Measurements from ENCODE around the gene HSD17B10. TPM values are rescaled to one million over a fixed set of nuclear protein-coding genes. Genes with fewer than 3 reads are reported as not detected.
"Not testable (repeated sequence)": the region's sequence is repeated elsewhere in the genome, so short reads cannot be mapped to it uniquely, and the experiment has no call there.

HSD17B10 gene
- total RNA-seq, result 100 to 1,000 TPM in 1 of 2 donors, 10 to 100 TPM in 1; 52.3 to 149 TPM

GRCh38 chrX:53433651-53434639, at the start of gene HSD17B10:
Gene HSD17B10 (minus strand): TSS chrX:53434370. CDS start chrX:53434345, 25 bp downstream.
- Mint-ChIP-seq H3K27me3 (no peaks in the 10 kb centered on the region), H3K4me3 (peak within 1 kb of the TSS; percentile 92), H3K36me3 (ENCODE audit: low read depth) (peaks cover 37% of the 10 kb centered on the region), H3K27ac (peak within 1 kb of the TSS; percentile 90), H3K4me1 (peaks cover 10% of the 10 kb centered on the region), H3K9me3 (no peaks in the 10 kb centered on the region)
- peak; percentile 99 for ATAC-seq (replicated peaks)

GRCh38 chrX:53483416-53483815, 49.2 kb upstream of the HSD17B10 start:
- ATAC-seq (replicated peaks), result no peak
- Mint-ChIP-seq H3K36me3 (ENCODE audit: low read depth) (no peaks in the 10 kb centered on the region), H3K27ac (no peak overlapping the region), H3K27me3 (no peaks in the 10 kb centered on the region), H3K9me3 (no peaks in the 10 kb centered on the region), H3K4me3 (no peak overlapping the region), H3K4me1 (no peaks in the 10 kb centered on the region)

- ATAC-seq (replicated peaks), result no peak
- Mint-ChIP-seq H3K9me3 (no peaks in the 10 kb centered on the region), H3K36me3 (ENCODE audit: low read depth) (no peaks in the 10 kb centered on the region), H3K4me3 (no peak overlapping the region), H3K27me3 (no peaks in the 10 kb centered on the region), H3K4me1 (no peaks in the 10 kb centered on the region), H3K27ac (no peak overlapping the region)
These were observed 47.8 kb upstream of the HSD17B10 start for GRCh38 chrX:53481816-53482465.

GRCh38 chrX:53481093-53481492, 46.9 kb upstream of the HSD17B10 start:
- Mint-ChIP-seq H3K4me1 (no peaks in the 10 kb centered on the region), H3K27me3 (no peaks in the 10 kb centered on the region), H3K27ac (no peak overlapping the region), H3K9me3 (no peaks in the 10 kb centered on the region), H3K4me3 (no peak overlapping the region), H3K36me3 (ENCODE audit: low read depth) (no peaks in the 10 kb centered on the region)
- no peak for ATAC-seq (replicated peaks)

GRCh38 chrX:53479301-53479700, 45.1 kb upstream of the HSD17B10 start:
- H3K27ac Mint-ChIP-seq, result no peak overlapping the region
- H3K9me3 Mint-ChIP-seq, result no peaks in the 10 kb centered on the region
- no peak overlapping the region for H3K4me3 Mint-ChIP-seq
- no peak for ATAC-seq (replicated peaks)
- H3K4me1 Mint-ChIP-seq, result no peaks in the 10 kb centered on the region
- H3K27me3 Mint-ChIP-seq, result no peaks in the 10 kb centered on the region
- H3K36me3 Mint-ChIP-seq (ENCODE audit: low read depth), result no peaks in the 10 kb centered on the region

- H3K4me1 Mint-ChIP-seq, result no peaks in the 10 kb centered on the region
- no peak overlapping the region for H3K4me3 Mint-ChIP-seq
- H3K9me3 Mint-ChIP-seq, result no peaks in the 10 kb centered on the region
- no peaks in the 10 kb centered on the region for H3K36me3 Mint-ChIP-seq (ENCODE audit: low read depth)
- no peak overlapping the region for H3K27ac Mint-ChIP-seq
- ATAC-seq (replicated peaks), result no peak
- peaks cover 10% of the 10 kb centered on the region for H3K27me3 Mint-ChIP-seq
These were observed 42.2 kb upstream of the HSD17B10 start for GRCh38 chrX:53476371-53476770.

GRCh38 chrX:53474707-53475106, 40.5 kb upstream of the HSD17B10 start:
- ATAC-seq (replicated peaks), result no peak
- Mint-ChIP-seq H3K4me3 (no peak overlapping the region), H3K36me3 (ENCODE audit: low read depth) (no peaks in the 10 kb centered on the region), H3K4me1 (no peaks in the 10 kb centered on the region), H3K9me3 (no peaks in the 10 kb centered on the region), H3K27ac (no peak overlapping the region), H3K27me3 (peaks cover 16% of the 10 kb centered on the region)

- Mint-ChIP-seq H3K4me1 (no peaks in the 10 kb centered on the region), H3K36me3 (ENCODE audit: low read depth) (no peaks in the 10 kb centered on the region), H3K27ac (no peak overlapping the region), H3K9me3 (no peaks in the 10 kb centered on the region), H3K4me3 (no peak overlapping the region), H3K27me3 (peaks cover 16% of the 10 kb centered on the region)
- no peak for ATAC-seq (replicated peaks)
These were observed 37.2 kb upstream of the HSD17B10 start for GRCh38 chrX:53471346-53471745.

- not testable (repeated sequence) for ATAC-seq (replicated peaks); H3K4me3 Mint-ChIP-seq; H3K4me1 Mint-ChIP-seq; H3K36me3 Mint-ChIP-seq (ENCODE audit: low read depth); H3K9me3 Mint-ChIP-seq; H3K27ac Mint-ChIP-seq
- H3K27me3 Mint-ChIP-seq, result peaks cover 12% of the 10 kb centered on the region
These were observed 34.5 kb upstream of the HSD17B10 start for GRCh38 chrX:53468659-53469058.

GRCh38 chrX:53458082-53458481, 23.9 kb upstream of the HSD17B10 start:
- Mint-ChIP-seq H3K27me3 (peaks cover 3% of the 10 kb centered on the region), H3K9me3 (no peaks in the 10 kb centered on the region)
- ATAC-seq (replicated peaks), result no peak

GRCh38 chrX:53456254-53456653, 22.1 kb upstream of the HSD17B10 start:
- ATAC-seq (replicated peaks), result no peak

More at GRCh38 chrX:53458082-53458481, 23.9 kb upstream of the HSD17B10 start:
- Mint-ChIP-seq H3K36me3 (ENCODE audit: low read depth) (no peaks in the 10 kb centered on the region), H3K4me3 (no peak overlapping the region), H3K4me1 (no peaks in the 10 kb centered on the region), H3K27ac (no peak overlapping the region)

GRCh38 chrX:53452812-53453211, 18.6 kb upstream of the HSD17B10 start:
- ATAC-seq (replicated peaks), result no peak
- Mint-ChIP-seq H3K9me3 (no peaks in the 10 kb centered on the region), H3K4me3 (no peak overlapping the region), H3K4me1 (no peaks in the 10 kb centered on the region), H3K27me3 (peaks cover 3% of the 10 kb centered on the region), H3K27ac (no peak overlapping the region), H3K36me3 (ENCODE audit: low read depth) (no peaks in the 10 kb centered on the region)

More at GRCh38 chrX:53456254-53456653, 22.1 kb upstream of the HSD17B10 start:
- Mint-ChIP-seq H3K36me3 (ENCODE audit: low read depth) (no peaks in the 10 kb centered on the region), H3K27me3 (peaks cover 3% of the 10 kb centered on the region), H3K27ac (no peak overlapping the region), H3K9me3 (no peaks in the 10 kb centered on the region), H3K4me1 (no peaks in the 10 kb centered on the region), H3K4me3 (no peak overlapping the region)

- no peaks in the 10 kb centered on the region for H3K4me1 Mint-ChIP-seq
- no peaks in the 10 kb centered on the region for H3K36me3 Mint-ChIP-seq (ENCODE audit: low read depth)
- no peak for ATAC-seq (replicated peaks)
- no peak overlapping the region for H3K27ac Mint-ChIP-seq
- H3K4me3 Mint-ChIP-seq, result no peak overlapping the region
- no peaks in the 10 kb centered on the region for H3K27me3 Mint-ChIP-seq
- no peaks in the 10 kb centered on the region for H3K9me3 Mint-ChIP-seq
These were observed 15.5 kb upstream of the HSD17B10 start for GRCh38 chrX:53449632-53450031.

- no peaks in the 10 kb centered on the region for H3K4me1 Mint-ChIP-seq
- no peak overlapping the region for H3K27ac Mint-ChIP-seq
- no peak overlapping the region for H3K4me3 Mint-ChIP-seq
- H3K36me3 Mint-ChIP-seq (ENCODE audit: low read depth), result no peaks in the 10 kb centered on the region
- ATAC-seq (replicated peaks), result no peak
- H3K27me3 Mint-ChIP-seq, result no peaks in the 10 kb centered on the region
- no peaks in the 10 kb centered on the region for H3K9me3 Mint-ChIP-seq
These were observed 13.3 kb upstream of the HSD17B10 start for GRCh38 chrX:53447441-53447840.

- Mint-ChIP-seq H3K4me3 (no peak overlapping the region), H3K27me3 (no peaks in the 10 kb centered on the region), H3K36me3 (ENCODE audit: low read depth) (no peaks in the 10 kb centered on the region), H3K4me1 (no peaks in the 10 kb centered on the region), H3K9me3 (no peaks in the 10 kb centered on the region), H3K27ac (no peak overlapping the region)
- ATAC-seq (replicated peaks), result peak; percentile 44
These were observed 11.8 kb upstream of the HSD17B10 start for GRCh38 chrX:53445977-53446376.

Measured in activated T-helper 17 cell treated with anti-CD3 and anti-CD28 coated beads, Interleukin-2, amount 50 U/mL, for 72 hours (primary cell).